ENCODE results near the gene GRIP2. TPM values are rescaled to one million over a fixed set of nuclear protein-coding genes. Genes with fewer than 3 reads are reported as not detected.

The GRIP2 gene
- total RNA-seq, 4 donors from 2014 or later: 0.77 to 8.0 (median 2.1) TPM

DNA sequence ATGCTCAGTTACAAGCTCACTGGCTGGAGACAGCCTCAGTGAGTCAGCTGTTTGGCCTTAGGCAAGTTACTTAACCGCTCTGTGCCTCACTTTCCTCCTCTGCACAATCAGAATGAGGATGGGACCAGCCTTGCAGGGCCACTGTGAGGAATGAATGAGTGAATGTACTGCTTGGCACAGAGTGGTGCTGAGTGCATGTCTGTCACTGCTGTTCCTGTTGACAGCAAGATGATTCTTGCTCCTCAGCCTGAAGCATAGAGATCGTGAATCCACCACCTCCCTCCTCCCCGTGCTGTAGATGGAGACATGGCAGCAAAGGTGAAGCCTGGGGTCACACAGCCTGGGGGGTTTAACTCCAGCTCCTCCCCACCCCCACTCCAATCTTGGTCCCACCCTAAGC, 14.6 kb upstream of the GRIP2 start:
- Histone ChIP-seq H3K4me1 (no peaks in the 10 kb centered on the region), H3K27me3 (no peaks in the 10 kb centered on the region), H3K4me3 (no peak overlapping the region), H3K36me3 (no peaks in the 10 kb centered on the region), H3K27ac (no peak overlapping the region), H3K9me3 (no peaks in the 10 kb centered on the region)
- intact Hi-C loops (cut with DNase I; ENCODE audit: low total_unique reads): no loop called here
- TF ChIP-seq, protein P1, sequence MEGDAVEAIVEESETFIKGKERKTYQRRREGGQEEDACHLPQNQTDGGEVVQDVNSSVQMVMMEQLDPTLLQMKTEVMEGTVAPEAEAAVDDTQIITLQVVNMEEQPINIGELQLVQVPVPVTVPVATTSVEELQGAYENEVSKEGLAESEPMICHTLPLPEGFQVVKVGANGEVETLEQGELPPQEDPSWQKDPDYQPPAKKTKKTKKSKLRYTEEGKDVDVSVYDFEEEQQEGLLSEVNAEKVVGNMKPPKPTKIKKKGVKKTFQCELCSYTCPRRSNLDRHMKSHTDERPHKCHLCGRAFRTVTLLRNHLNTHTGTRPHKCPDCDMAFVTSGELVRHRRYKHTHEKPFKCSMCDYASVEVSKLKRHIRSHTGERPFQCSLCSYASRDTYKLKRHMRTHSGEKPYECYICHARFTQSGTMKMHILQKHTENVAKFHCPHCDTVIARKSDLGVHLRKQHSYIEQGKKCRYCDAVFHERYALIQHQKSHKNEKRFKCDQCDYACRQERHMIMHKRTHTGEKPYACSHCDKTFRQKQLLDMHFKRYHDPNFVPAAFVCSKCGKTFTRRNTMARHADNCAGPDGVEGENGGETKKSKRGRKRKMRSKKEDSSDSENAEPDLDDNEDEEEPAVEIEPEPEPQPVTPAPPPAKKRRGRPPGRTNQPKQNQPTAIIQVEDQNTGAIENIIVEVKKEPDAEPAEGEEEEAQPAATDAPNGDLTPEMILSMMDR (IDR thresholded peaks at IDR 0.05): no peak
- DNase-seq: no peak

DNA sequence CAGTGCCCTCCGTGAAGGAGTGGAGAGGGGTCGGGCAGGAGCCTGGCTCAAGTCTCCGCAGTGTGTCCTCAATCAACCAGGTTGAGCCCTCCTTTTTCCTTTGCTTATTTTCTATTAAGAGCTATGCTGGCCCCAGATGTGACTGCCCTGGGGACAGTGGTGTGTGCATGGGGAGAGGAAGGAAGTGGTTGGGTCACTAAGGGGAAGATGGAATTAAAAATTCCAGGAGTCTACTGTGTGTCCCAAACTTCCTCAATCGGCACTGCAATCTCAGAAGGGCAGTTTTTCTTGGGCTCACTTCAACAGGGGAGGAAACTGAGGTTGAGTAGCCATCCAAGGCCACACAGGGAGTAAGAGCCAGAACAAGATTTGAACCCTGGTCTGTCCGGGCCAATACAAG, 13.7 kb upstream of the GRIP2 start:
- no peaks in the 10 kb centered on the region for H3K36me3 ChIP-seq
- intact Hi-C loops (cut with DNase I; ENCODE audit: low total_unique reads): no loop called here
- H3K27me3 ChIP-seq: no peaks in the 10 kb centered on the region
- DNase-seq: no peak
- H3K4me3 ChIP-seq: no peak overlapping the region
- H3K27ac ChIP-seq: no peak overlapping the region
- TF ChIP-seq, protein P1 (IDR thresholded peaks at IDR 0.05): no peak
- TF ChIP-seq POLR2A (IDR thresholded peaks at IDR 0.05): no peak
- H3K9me3 ChIP-seq: no peaks in the 10 kb centered on the region
- H3K4me1 ChIP-seq: no peaks in the 10 kb centered on the region

DNA sequence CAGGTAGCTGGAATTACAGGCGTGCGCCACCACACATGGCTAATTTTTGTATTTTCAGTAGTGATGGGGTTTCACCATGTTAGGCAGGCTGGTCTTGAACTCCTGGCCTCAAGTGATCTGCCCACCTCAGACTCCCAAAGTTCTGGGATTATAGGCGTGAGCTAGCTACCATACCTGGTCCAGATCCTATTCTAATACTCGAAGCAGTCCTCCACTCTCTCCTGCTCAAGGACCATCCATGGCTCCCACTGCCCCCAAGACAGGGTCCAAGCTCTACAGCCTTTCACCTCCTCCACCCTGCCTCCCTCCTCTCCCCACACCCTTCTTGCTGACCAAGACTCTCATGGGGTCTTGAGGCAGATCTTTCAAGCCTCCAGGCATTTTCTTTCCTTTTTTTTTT, 12.6 kb upstream of the GRIP2 start:
- H3K36me3 ChIP-seq: no peaks in the 10 kb centered on the region
- TF ChIP-seq, protein P1 (IDR thresholded peaks at IDR 0.05): no peak
- no peak overlapping the region for H3K27ac ChIP-seq
- no peak for DNase-seq
- intact Hi-C loops (cut with DNase I; ENCODE audit: low total_unique reads): no loop called here
- H3K27me3 ChIP-seq: no peaks in the 10 kb centered on the region
- H3K4me1 ChIP-seq: no peaks in the 10 kb centered on the region
- no peaks in the 10 kb centered on the region for H3K9me3 ChIP-seq
- H3K4me3 ChIP-seq: no peak overlapping the region

DNA sequence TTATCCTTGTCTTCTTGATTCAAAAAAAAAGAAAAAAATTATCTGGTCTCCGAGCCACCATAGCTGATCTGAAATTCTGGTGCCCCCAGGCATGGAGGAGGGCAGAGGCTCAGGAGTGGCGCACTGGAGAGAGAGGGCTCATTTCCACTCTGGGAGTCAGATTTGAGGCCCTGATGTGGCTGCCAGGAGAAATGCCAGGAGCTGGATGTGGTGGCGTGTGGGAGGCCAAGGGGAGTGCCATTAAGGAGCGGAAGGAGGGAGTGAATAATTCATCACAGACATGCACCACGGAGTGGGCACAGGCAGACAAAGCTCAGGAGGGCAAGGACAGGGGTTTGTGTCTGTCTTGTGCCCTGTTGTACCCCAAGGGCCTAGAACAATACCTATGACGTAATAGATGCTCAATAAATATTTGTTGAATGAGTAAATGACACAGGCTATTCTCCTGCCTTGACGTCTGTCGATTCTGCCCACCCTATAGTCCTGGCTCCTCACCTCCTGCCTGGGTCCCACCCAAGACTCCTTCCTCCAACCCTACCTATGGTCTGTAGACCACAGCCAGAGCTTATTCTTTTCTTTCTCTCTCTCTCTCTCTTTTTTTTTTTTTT, 12.0 kb upstream of the GRIP2 start:
- H3K27ac ChIP-seq: no peak overlapping the region
- no peaks in the 10 kb centered on the region for H3K36me3 ChIP-seq
- DNase-seq: no peak
- H3K9me3 ChIP-seq: no peaks in the 10 kb centered on the region
- H3K27me3 ChIP-seq: no peaks in the 10 kb centered on the region
- H3K4me3 ChIP-seq: no peak overlapping the region
- no peaks in the 10 kb centered on the region for H3K4me1 ChIP-seq
- TF ChIP-seq, protein P1 (IDR thresholded peaks at IDR 0.05): no peak
- no peak for TF ChIP-seq POLR2A (IDR thresholded peaks at IDR 0.05)
- intact Hi-C loops (cut with DNase I; ENCODE audit: low total_unique reads): no loop called here

DNA sequence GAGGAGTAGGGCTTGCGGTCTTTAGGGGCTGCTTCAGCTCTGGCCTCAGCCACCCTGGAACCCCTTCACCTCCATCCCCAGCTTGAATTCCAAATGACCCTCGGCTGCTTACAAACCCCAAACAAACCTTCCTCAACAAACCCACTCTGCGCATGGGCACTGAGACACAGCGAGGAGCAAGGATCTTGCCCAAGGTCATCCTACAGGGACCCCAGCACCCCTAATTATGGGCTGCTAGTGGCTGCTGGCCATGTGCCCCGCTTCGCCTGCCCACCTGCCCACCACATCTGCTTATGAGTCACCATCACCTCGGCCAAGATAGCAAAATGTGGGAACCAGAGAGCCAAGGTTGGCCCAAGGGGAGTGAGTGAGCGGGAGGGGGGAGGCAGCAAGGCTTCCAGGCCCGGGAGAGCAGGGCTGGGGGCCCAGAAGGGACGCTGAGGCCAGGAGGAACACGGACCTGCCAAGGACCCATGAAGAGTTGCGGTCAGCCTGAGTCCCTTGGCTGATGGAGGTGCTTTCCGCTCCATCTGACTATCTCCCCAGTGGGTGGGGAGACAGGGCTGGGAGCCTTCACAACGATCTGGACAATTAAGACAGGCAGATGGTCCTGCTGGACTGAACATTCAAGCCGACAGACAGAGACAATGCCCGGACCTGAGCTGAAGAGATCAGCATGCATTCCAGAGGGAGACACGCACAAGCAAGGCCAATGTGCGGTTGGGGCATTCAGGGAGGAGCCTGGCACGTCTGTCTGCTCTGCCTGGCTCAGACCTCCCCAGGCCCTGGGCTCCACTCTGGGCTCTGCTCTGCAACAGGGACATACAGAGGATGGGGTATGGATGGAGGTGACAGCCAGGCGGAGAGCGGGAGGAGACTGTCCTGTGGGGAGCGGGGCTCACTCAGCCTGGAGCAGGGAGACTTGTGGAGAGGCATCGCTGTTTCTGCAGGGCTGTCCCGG, 10.8 kb upstream of the GRIP2 start:
- H3K9me3 ChIP-seq: no peaks in the 10 kb centered on the region
- peak in 1 of 2 donors; percentile 36 for DNase-seq
- H3K36me3 ChIP-seq: no peaks in the 10 kb centered on the region
- H3K4me3 ChIP-seq: no peak overlapping the region
- no peaks in the 10 kb centered on the region for H3K27me3 ChIP-seq
- H3K27ac ChIP-seq: no peak overlapping the region
- no peaks in the 10 kb centered on the region for H3K4me1 ChIP-seq
- no peak for TF ChIP-seq POLR2A (IDR thresholded peaks at IDR 0.05)
- TF ChIP-seq, protein P1 (IDR thresholded peaks at IDR 0.05): no peak
- intact Hi-C loops (cut with DNase I; ENCODE audit: low total_unique reads): no loop called here
